Lower lobe of right lung (tissue), 2 donors: Measurements from ENCODE around the gene PHACTR1. TPM values are rescaled to one million over a fixed set of nuclear protein-coding genes. Genes with fewer than 3 reads are reported as not detected.

Source experiments
- ATAC-seq, 2 donors: fragments of 200-7000 bp; cut with Tn5 transposase; one replicate each; pipeline ENCODE4 v1.9.1; 2020 to 2022; ENCODE audit warnings: mild to moderate bottlenecking in 2 of 2, moderate library complexity in 2 of 2
- DNase-seq: peaks from one replicate; pipeline ENCODE4 v3.0.0-alpha.2; 2020
- H3K27ac ChIP-seq: fragments of 200-600 bp; one replicate; pipeline ENCODE4 v1.8.0; 2022
- H3K27me3 ChIP-seq: fragments of 200-600 bp; one replicate; pipeline ENCODE4 v1.8.0; 2022; ENCODE audit warnings: low read depth
- H3K36me3 ChIP-seq: fragments of 200-600 bp; one replicate; pipeline ENCODE4 v1.8.0; 2022; ENCODE audit warnings: mild to moderate bottlenecking
- H3K4me1 ChIP-seq: fragments of 200-600 bp; one replicate; pipeline ENCODE4 v1.8.0; 2022
- H3K4me3 ChIP-seq: fragments of 200-600 bp; one replicate; pipeline ENCODE4 v1.8.0; 2022; ENCODE audit warnings: mild to moderate bottlenecking
- H3K9me3 ChIP-seq: fragments of 200-600 bp; one replicate; pipeline ENCODE4 v1.8.0; 2022
- intact Hi-C: fragments of 100-400 bp; cut with DNase I; formaldehyde crosslinking; loops from one replicate; pipeline ENCODE4 v1.11.0; 2022
- long read RNA-seq: library from polyadenylated mRNA; unstranded; transcript quantifications from one replicate; pipeline ENCODE4 v2.0.0, GENCODE V29; 2021
- total RNA-seq: library from RNA; stranded (reverse); fragmentation: NEBNext Ultra II Directional; extraction: Animal tissue kit (Norgen Biotek cat#: 25700); gene quantifications from one replicate; pipeline ENCODE4 v1.2.1, GENCODE V29; 2021
- TF ChIP-seq, protein P1 (sequence below): fragments of 200-600 bp; IDR thresholded peaks from one replicate; pipeline ENCODE4 v1.8.0; 2022; ENCODE audit warnings: antibody characterized with exemption, mild to moderate bottlenecking
- donor health status: DM: no; HTN: yes; CAD: no; lungs with severe emphysema.

The PHACTR1 gene
- 91.0 TPM for total RNA-seq
- long read RNA-seq, transcript PHACTR1-203 (5 exons, 943 nt), result major isoform, 14 of 72 reads
- long read RNA-seq, partial matches to known transcripts, result 5 of 72 reads
- long read RNA-seq, other reads (novel, unspliced or antisense), result 52 of 72 reads

DNA sequence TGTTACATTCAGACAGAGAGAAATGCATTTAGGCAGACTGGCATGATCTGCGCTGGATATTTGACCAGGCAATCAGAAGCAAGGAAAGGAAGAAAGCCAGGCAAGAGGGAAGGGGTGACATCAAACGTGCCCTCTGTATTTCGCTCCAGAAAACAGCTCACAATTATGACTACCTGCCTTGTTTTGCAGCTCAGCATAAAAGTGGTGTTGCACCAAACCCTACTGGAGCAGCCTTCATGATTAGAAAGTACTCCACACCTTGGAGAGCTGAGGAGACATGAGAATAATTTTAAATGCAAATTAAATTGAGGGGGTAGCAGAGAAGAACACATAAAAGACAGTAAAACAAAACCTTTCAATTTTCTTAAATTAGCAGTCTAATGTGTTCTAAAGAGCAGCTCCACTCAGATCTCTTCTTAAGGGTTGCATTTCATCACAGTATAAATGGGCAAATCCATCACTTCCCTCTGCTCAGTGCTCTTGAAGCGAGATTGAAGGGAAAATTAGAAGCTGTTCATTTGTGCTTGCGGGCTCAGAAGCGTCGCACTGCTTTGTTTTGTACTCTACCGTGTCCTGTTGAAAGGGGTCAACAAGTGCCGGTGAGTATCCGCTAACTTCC lies at the start of gene PHACTR1:
Gene PHACTR1, plus strand, starts transcription at position 470 of the 619 bp plus-strand sequence.
- Histone ChIP-seq H3K9me3 (no peaks in the 10 kb centered on the region), H3K4me3 (no peak within 1 kb of the TSS), H3K36me3 (no peaks in the 10 kb centered on the region), H3K4me1 (no peaks in the 10 kb centered on the region), H3K27me3 (peaks cover 42% of the 10 kb centered on the region), H3K27ac (no peak within 1 kb of the TSS)
- DNase-seq, result no peak
- no peak for ATAC-seq
- intact Hi-C loops, result no loop called here
- TF ChIP-seq, protein P1, sequence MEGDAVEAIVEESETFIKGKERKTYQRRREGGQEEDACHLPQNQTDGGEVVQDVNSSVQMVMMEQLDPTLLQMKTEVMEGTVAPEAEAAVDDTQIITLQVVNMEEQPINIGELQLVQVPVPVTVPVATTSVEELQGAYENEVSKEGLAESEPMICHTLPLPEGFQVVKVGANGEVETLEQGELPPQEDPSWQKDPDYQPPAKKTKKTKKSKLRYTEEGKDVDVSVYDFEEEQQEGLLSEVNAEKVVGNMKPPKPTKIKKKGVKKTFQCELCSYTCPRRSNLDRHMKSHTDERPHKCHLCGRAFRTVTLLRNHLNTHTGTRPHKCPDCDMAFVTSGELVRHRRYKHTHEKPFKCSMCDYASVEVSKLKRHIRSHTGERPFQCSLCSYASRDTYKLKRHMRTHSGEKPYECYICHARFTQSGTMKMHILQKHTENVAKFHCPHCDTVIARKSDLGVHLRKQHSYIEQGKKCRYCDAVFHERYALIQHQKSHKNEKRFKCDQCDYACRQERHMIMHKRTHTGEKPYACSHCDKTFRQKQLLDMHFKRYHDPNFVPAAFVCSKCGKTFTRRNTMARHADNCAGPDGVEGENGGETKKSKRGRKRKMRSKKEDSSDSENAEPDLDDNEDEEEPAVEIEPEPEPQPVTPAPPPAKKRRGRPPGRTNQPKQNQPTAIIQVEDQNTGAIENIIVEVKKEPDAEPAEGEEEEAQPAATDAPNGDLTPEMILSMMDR, result no peak

GRCh38 chr6:12666886-12667285 lies 49.7 kb upstream of the PHACTR1 start:
- DNase-seq, result no peak
- Histone ChIP-seq H3K4me3 (no peak overlapping the region), H3K27me3 (no peaks in the 10 kb centered on the region), H3K27ac (no peak overlapping the region), H3K36me3 (no peaks in the 10 kb centered on the region), H3K9me3 (no peaks in the 10 kb centered on the region), H3K4me1 (no peaks in the 10 kb centered on the region)
- intact Hi-C loops, result no loop called here
- TF ChIP-seq, protein P1, result no peak
- no peak for ATAC-seq

DNA sequence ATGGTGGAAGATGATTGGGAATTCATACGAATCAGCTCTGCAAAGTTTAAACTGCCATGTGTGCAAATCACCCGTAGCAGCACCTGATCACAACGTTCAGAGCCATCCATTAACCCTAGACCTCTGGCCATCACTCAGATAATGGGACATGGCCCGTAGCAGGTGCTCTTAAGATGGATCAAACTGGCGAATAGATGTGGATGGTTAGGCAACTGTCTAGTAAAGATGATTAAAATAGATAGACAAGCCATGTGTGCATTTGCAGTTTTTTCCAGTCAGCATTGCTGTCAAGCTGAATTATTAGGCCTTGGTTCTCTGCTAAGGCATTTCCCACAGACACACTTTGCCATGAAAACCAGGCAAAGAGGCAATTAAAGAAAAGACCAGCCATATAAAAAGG lies 40.6 kb upstream of the PHACTR1 start:
- DNase-seq (no peak), ATAC-seq (no peak)
- Histone ChIP-seq H3K4me3 (no peak overlapping the region), H3K36me3 (no peaks in the 10 kb centered on the region), H3K27me3 (no peaks in the 10 kb centered on the region), H3K9me3 (no peaks in the 10 kb centered on the region), H3K4me1 (no peaks in the 10 kb centered on the region), H3K27ac (no peak overlapping the region)
- TF ChIP-seq, protein P1, result no peak
- intact Hi-C loops, result no loop called here

DNA sequence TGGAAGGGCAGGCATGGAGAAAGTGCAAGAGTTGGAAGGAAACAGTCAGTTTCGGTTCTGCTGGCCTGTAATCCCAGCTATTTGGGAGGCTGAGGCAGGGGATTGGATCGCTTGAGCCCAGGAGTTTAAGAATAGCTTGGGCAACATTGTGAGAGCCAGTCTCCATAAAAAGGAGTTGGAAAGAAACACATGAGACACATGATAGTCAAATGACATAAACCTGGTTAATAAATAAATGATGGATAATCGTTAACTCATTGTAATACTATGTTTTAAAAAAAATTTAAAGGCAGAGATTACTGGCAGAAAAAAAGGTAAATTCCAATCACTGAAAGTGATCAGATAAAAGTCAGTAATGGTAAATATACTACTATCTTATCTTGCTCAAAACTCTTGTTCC lies 37.2 kb upstream of the PHACTR1 start:
- no peaks in the 10 kb centered on the region for H3K9me3 ChIP-seq
- no peak overlapping the region for H3K4me3 ChIP-seq
- no peak for DNase-seq
- no peak for ATAC-seq
- TF ChIP-seq, protein P1, result no peak
- intact Hi-C loops, result no loop called here
- H3K27ac ChIP-seq, result no peak overlapping the region
- no peaks in the 10 kb centered on the region for H3K36me3 ChIP-seq
- no peaks in the 10 kb centered on the region for H3K4me1 ChIP-seq
- no peaks in the 10 kb centered on the region for H3K27me3 ChIP-seq

DNA sequence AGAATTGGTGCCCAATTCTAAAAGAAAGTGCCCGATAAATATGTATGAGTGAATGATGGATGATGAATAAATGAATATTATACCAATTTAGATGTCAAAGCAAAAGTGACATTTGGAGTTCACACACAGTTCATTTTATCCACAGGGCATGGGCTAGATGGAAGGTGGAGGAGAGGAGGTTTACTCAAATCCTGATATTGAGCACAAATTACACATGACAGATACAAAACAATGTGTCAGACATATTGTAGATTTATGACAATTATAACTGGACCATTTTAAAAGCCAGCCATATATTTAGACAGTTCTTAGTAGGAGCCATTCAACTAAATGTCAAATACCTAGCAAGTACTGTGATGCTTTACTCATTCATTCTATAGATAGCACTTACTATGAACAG lies 23.4 kb upstream of the PHACTR1 start:
- TF ChIP-seq, protein P1, result no peak
- Histone ChIP-seq H3K27me3 (no peaks in the 10 kb centered on the region), H3K27ac (no peak overlapping the region), H3K9me3 (no peaks in the 10 kb centered on the region), H3K4me3 (no peak overlapping the region), H3K36me3 (no peaks in the 10 kb centered on the region), H3K4me1 (no peaks in the 10 kb centered on the region)
- no peak for DNase-seq
- intact Hi-C loops, result no loop called here
- no peak for ATAC-seq
